Esophagus squamous epithelium (tissue), 5 donors: ENCODE data around the gene SAP25. TPM values are rescaled to one million over a fixed set of nuclear protein-coding genes. Genes with fewer than 3 reads are reported as not detected.
A peak's percentile ranks its signal among the peaks of the same experiment; 100 is the strongest.

Source experiments
- DNase-seq: peaks from one replicate; lab custom pipeline; 2025; lab: John Stamatoyannopoulos, UW
- H3K27ac ChIP-seq, 4 donors: fragments of 200-600 bp; sonication (generic); one replicate each; pipeline ENCODE4 v1.5.1; 2016 to 2019; ENCODE audit warnings: mild to moderate bottlenecking in 1 of 4
- H3K27me3 ChIP-seq, 4 donors: fragments of 200-600 bp; sonication (generic); 1 replicate in 3 of 4; 2 replicates in 1 of 4; pipeline versions ENCODE4 v1.5.1 to v1.6.0; 2017 to 2021; ENCODE audit warnings: antibody characterized with exemption in 1 of 4
- H3K36me3 ChIP-seq, 3 donors: fragments of 200-600 bp; sonication (generic); one replicate each; pipeline ENCODE4 v1.5.1; 2016 to 2019
- H3K4me1 ChIP-seq, 3 donors: fragments of 200-600 bp; sonication (generic); one replicate each; pipeline ENCODE4 v1.5.1; 2017 to 2019
- H3K4me3 ChIP-seq, 4 donors: fragments of 200-600 bp; sonication (generic); 1 replicate in 3 of 4; 2 replicates in 1 of 4; pipeline ENCODE4 v1.5.1; 2016 to 2019; ENCODE audit warnings: mild to moderate bottlenecking in 2 of 4, moderate library complexity in 1 of 4
- H3K9me3 ChIP-seq, 3 donors: fragments of 200-600 bp; sonication (generic); one replicate each; pipeline ENCODE4 v1.5.1; 2016 to 2019
- CTCF ChIP-seq, 6 experiments: fragments of 450-650 bp in 4 of 6; fragments of 200-600 bp in 2 of 6; sonication (generic) in 2 of 6; IDR thresholded peaks; one replicate each; pipeline ENCODE4 v1.5.1; 2016 to 2019; ENCODE audit warnings: antibody characterized with exemption in 6 of 6, mild to moderate bottlenecking in 4 of 6, moderate library complexity in 4 of 6
- POLR2A ChIP-seq, 4 donors: fragments of 450-650 bp; IDR thresholded peaks; one replicate each; pipeline ENCODE4 v1.6.1; 2017; ENCODE audit warnings: antibody characterized with exemption in 4 of 4, mild to moderate bottlenecking in 4 of 4, moderate library complexity in 3 of 4
- WGBS, 2 donors: methylation state at CpG; one replicate each; pipeline ENCODE4 v1.1.5; 2018; 5-methylcytosine and 5-hydroxymethylcytosine counted together
- intact Hi-C: fragments of 100-400 bp; cut with DNase I; formaldehyde crosslinking; loops from one replicate; pipeline ENCODE4 v1.15.0; 2022
- total RNA-seq, 4 donors: library from RNA; depleted of rRNA; stranded (reverse); fragments of >200 nt; gene quantifications; one replicate each; pipeline ENCODE4 v1.1.0, GENCODE V29; 2016
- donor health status: DM: yes; HTN: yes; CAD: no.

SAP25 gene
- total RNA-seq, 4 donors from 2014 or later: 0.38 to 1.8 TPM; not detected in 2

- intact Hi-C loops: no loop called here
- WGBS, 2 donors: 90 to 94% methylated on average over 8 to 9 of the region's 28 CpGs
- no peak for DNase-seq
These were observed 4.8 kb upstream of the SAP25 start for GRCh38 chr7:100578246-100579183.

GRCh38 chr7:100577507-100577906, 3.8 kb upstream of the SAP25 start:
- Histone ChIP-seq H3K9me3 (no peaks in the 10 kb centered on the region), H3K4me3 (no peak overlapping the region), H3K27ac (no peak overlapping the region), H3K36me3 (peaks cover 52 to 93% (median 68%) of the 10 kb centered on the region in 3 donors), H3K27me3 (no peaks in the 10 kb centered on the region), H3K4me1 (peaks cover 4 to 18% (median 8%) of the 10 kb centered on the region in 3 donors)
- 82 to 100% methylated on average over 1 to 8 of the region's 14 CpGs for WGBS, 2 donors
- no peak for DNase-seq
- TF ChIP-seq POLR2A (IDR thresholded peaks at IDR 0.05) (no peak), CTCF (IDR thresholded peaks at IDR 0.05) (no peak)
- intact Hi-C loops: no loop called here

More at GRCh38 chr7:100578246-100579183, 4.8 kb upstream of the SAP25 start:
- Histone ChIP-seq H3K36me3 (peaks cover 52 to 95% (median 68%) of the 10 kb centered on the region in 3 donors), H3K27ac (no peak overlapping the region), H3K4me3 (no peak overlapping the region), H3K27me3 (no peaks in the 10 kb centered on the region), H3K9me3 (no peaks in the 10 kb centered on the region), H3K4me1 (peaks cover 14 to 28% (median 18%) of the 10 kb centered on the region in 3 donors)
- TF ChIP-seq POLR2A (IDR thresholded peaks at IDR 0.05) (peak in 1 of 4 donors; percentile 14), CTCF (IDR thresholded peaks at IDR 0.05) (no peak)

GRCh38 chr7:100577103-100577502, 3.4 kb upstream of the SAP25 start:
- intact Hi-C loops: no loop called here

GRCh38 chr7:100576384-100576993, 2.8 kb upstream of the SAP25 start:
- Histone ChIP-seq H3K9me3 (no peaks in the 10 kb centered on the region), H3K27ac (no peak overlapping the region), H3K4me1 (peaks cover 0 to 9% (median 0%) of the 10 kb centered on the region in 3 donors), H3K27me3 (no peaks in the 10 kb centered on the region), H3K36me3 (peaks cover 45 to 83% (median 60%) of the 10 kb centered on the region in 3 donors), H3K4me3 (no peak overlapping the region)
- intact Hi-C loops: no loop called here
- TF ChIP-seq CTCF (IDR thresholded peaks at IDR 0.05) (no peak), POLR2A (IDR thresholded peaks at IDR 0.05) (no peak)
- no peak for DNase-seq
- WGBS, 2 donors: 88 to 90% methylated on average over 6 of the region's 13 CpGs

More at GRCh38 chr7:100577103-100577502, 3.4 kb upstream of the SAP25 start:
- TF ChIP-seq POLR2A (IDR thresholded peaks at IDR 0.05) (no peak), CTCF (IDR thresholded peaks at IDR 0.05) (no peak)
- H3K36me3 ChIP-seq: peaks cover 51 to 89% (median 66%) of the 10 kb centered on the region in 3 donors
- H3K9me3 ChIP-seq: no peaks in the 10 kb centered on the region
- H3K27me3 ChIP-seq: no peaks in the 10 kb centered on the region
- no peak overlapping the region for H3K27ac ChIP-seq
- no peak overlapping the region for H3K4me3 ChIP-seq
- WGBS, 2 donors: 82 to 85% methylated on average over 6 of the region's 24 CpGs
- DNase-seq: no peak
- H3K4me1 ChIP-seq: peaks cover under 1 to 14% (median 4%) of the 10 kb centered on the region in 3 donors
